Retinal pigment epithelial cell (primary cell): Measurements from ENCODE around the gene PTPRA.
"Not testable (repeated sequence)": the region's sequence is repeated elsewhere in the genome, so short reads cannot be mapped to it uniquely, and the experiment has no call there.

Experiments used
- DNase-seq: peaks from one replicate; pipeline ENCODE4 v3.0.0-alpha.2; 2010; ENCODE audit warnings: low read depth
- H3K4me3 ChIP-seq: 2 replicates; pipeline ENCODE4 v1.5.1; 2011; ENCODE audit warnings: mild to moderate bottlenecking, low read length, control low read depth, moderate library complexity
- CTCF ChIP-seq: conservative IDR thresholded peaks from 2 replicates; pipeline ENCODE4 v1.5.1; 2011; ENCODE audit warnings: low read depth, low read length, control low read depth, inconsistent platforms

Gene PTPRA

GRCh38 chr20:2873010-2873746 is at the start of gene PTPRA:
Gene PTPRA, plus strand, starts transcription at chr20:2873481. Its CDS starts 90,797 bp downstream, at chr20:2964278.
- H3K4me3 ChIP-seq = peak within 1 kb of the TSS; percentile 91
- TF ChIP-seq CTCF = no peak
- peak; percentile 42 for DNase-seq

DNA sequence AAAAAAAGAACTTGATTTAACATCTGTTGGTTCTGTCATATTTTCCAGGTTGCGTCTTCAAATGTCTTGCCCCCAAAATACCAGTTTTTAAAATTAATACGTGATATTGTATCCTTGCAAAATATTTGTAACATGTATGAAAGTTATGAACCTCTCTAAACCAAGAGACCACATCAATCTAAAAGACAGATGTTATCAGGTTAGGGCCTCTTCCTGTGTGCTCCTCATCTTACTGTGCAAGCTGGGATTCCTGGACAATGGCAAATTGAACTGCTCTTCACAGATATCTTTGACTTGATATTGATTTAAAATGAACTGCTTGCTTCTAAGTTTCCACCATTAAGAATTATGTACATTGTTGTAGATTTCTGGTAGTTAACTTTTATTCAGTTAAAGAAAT is 47.5 kb upstream of the PTPRA start:
- H3K4me3 ChIP-seq = no peak overlapping the region
- TF ChIP-seq CTCF = no peak
- no peak for DNase-seq

DNA sequence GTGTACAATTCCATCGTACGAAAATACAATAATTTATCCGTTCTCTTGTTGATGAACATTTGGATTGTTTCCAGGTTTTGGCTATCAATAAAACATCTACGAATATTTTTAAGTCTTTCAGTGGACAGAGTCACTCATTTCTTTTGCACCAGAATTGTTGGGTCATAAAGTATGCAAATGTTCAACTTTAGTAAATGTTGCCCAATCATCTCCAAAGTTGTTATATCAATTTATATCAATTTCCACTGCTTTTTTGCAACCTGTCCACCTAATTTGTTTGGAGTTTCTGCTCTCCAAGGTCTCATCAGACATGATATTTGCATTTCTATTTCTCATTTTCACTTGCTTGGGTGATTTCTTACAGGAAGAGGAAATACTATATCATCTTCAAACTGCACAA is 46.6 kb upstream of the PTPRA start:
- no peak for DNase-seq
- H3K4me3 ChIP-seq = no peak overlapping the region
- TF ChIP-seq CTCF = no peak

GRCh38 chr20:2829376-2829775 is 43.9 kb upstream of the PTPRA start:
- no peak overlapping the region for H3K4me3 ChIP-seq
- TF ChIP-seq CTCF = no peak
- no peak for DNase-seq

GRCh38 chr20:2831206-2831605 is 42.1 kb upstream of the PTPRA start:
- DNase-seq, H3K4me3 ChIP-seq: not testable (repeated sequence)

DNA sequence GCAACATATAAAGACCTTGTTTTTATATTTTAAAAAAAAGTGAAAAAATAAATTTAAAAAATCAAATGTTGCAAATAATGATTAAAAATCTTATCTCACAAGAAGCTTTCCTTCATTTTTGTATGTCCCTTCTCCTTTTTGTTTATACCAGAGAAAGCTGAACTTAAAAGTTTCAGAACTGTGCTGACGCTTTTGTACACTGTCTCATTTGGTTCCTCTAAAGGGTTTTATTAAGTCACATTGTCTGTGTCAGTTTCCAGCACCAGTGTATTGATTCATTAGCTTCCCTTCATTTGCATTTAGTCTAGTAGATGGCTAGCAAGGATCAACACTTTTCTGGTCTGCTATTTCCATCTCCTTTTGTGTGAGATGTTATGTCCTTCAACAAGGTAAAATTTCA is 39.5 kb upstream of the PTPRA start:
- TF ChIP-seq CTCF = no peak
- H3K4me3 ChIP-seq = no peak overlapping the region
- no peak for DNase-seq

DNA sequence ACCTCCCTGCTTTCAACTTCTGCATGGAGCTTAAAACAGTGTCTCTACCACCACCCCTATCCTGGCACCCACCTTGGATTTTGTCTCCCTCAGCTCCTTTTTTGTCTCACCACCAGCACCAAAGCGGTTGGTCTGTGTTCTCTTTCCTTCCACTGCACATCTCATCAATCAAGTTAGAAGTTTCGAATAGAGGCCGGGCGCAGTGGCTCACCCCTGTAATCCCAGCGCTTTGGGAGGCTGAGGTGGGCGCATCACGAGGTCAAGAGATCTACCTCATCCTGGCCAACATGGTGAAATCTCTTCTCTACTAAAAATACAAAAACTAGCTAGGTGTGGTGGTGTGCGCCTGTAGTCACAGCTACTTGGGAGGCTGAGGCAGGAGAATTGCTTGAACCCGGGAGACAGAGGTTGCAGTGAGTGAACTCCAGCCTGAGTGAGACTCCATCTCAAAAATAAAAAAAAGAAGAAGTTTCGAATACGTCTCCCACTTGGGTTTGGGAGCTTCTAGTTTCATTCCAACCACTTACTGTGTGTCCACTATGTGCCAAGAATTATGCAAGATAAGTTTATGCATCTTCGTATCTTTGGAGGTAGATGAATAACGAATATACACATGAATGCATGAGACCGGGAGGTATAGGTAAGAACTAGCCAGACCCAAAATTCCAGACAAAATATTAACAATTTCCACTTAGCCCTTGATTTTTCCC is 38.7 kb upstream of the PTPRA start:
- no peak for DNase-seq
- TF ChIP-seq CTCF = no peak
- no peak overlapping the region for H3K4me3 ChIP-seq
